SIG-M5 treated with dmso at 0.1 percent for 504 hours (cell line): ENCODE data around the gene COLGALT1.
"Not testable (repeated sequence)": the region's sequence is repeated elsewhere in the genome, so short reads cannot be mapped to it uniquely, and the experiment has no call there.

ENCODE experiments used
- DNase-seq: peaks from one replicate; lab custom pipeline; 2025; ENCODE audit not compliant: unreplicated experiment; lab: John Stamatoyannopoulos, UW

Gene COLGALT1

DNA sequence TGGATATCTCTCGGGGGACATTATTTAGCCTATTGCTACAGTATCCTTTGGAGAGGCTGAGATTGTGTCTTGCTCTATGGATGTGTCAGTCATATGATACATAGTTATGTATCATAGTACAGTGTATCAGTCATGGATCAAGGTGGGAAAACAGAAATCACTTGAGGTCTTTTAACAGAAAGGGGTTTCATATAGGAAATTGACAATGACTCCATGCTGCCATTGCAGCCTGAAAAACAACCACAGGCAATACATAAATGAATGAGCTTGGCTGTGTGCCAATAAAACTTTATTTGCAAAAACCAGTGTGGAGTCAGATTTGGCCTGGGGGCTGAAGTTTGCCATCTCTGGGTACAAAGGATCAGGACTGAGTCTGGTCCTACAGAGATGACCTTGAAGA lies 35.4 kb downstream of the COLGALT1 start:
- no peak for DNase-seq

- DNase-seq, result not testable (repeated sequence)
Observed at GRCh38 chr19:17594296-17594695, 38.8 kb downstream of the COLGALT1 start.

GRCh38 chr19:17598063-17598462 lies 42.6 kb downstream of the COLGALT1 start:
- not testable (repeated sequence) for DNase-seq

DNA sequence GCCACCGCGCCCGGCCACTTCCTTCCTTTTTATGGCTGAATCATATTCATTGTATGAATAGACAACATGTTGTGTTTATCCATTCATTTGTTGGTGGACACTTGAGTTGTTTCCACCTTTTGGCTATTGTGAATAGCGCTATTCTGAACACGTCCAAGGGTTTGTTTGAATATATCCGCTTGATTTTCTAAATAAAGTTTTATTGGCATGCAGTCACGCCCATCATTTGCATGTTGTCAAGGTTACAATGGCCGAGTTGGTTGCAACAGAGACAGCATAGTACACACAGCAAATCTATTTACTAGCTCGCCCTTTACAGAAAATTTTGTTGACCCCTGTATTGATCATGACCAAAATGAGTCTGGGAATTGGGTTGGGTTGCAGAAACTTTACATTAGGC lies 43.5 kb downstream of the COLGALT1 start:
- no peak for DNase-seq

DNA sequence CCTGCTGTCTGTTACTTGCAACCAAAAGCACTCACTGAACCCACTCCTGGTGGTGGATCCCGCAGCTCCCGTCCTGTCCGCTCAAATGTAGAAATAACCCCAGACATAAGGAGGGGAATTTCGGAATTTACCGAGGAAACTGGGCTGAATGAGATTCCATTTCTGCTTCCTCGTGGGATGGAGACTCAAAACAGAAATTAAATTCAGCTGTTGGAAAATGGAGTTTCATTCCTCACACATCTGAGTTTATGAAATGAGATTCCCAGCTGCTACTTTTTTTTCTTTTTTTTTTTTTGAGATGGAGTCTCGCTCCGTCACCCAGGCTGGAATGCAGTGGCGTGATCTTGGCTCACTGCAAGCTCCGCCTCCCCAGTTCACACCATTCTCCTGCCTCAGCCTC lies 44.3 kb downstream of the COLGALT1 start:
- DNase-seq, result no peak

- no peak for DNase-seq
Observed at GRCh38 chr19:17601683-17602082, 46.2 kb downstream of the COLGALT1 start.

DNA sequence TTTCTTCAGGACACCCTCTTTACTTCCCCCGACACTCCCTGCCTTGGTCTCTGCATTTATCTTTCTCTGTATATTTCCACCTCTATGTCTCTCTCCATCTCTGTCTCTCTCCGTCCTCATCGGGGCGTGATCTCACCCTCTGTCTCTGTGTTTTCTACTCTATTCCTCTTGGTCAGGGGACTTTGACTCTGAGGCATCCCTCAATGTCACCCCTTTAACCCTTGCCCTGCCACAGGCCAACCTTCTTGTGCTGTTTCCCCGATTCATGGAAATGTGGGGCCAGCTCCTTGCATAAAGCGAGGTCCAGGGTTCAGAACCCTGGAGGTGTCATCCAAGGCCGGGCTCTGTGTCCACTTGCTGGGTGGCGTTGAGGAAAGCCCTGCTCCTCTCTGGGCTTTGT lies 46.8 kb downstream of the COLGALT1 start:
- DNase-seq, result no peak

DNA sequence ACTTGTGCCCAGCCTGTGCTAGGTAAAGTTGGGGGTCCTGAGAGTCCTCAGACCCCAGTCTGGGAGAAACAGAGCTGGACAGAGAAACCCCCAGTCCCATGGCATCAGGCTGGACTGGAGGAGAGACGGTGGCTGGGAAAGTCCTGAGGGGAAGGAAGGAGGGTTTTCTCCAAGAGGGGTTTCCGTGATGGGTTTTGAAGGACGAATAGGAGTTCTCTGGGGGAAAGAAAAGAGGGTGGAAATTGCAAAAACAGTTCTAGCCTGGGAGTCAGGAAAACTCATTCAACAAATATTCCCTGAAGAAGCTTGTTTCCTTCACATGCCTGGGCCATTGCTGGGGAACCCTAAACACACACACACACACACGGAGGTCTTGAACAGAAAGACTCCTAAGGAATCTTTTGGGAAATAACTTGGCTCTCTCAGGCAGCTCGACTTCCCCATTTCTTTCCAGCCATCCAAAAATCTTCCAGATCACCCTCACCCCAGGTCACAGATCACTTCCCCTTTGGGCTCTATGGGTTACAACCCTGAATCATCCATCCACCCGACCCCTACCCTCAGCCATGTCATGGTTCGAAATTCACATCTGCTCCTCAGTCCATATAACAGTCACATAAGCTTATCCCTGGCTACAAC lies 47.5 kb downstream of the COLGALT1 start:
- DNase-seq, result no peak

GRCh38 chr19:17604372-17605025 lies 49.0 kb downstream of the COLGALT1 start:
- no peak for DNase-seq

GRCh38 chr19:17605117-17605516 lies 49.7 kb downstream of the COLGALT1 start:
- no peak for DNase-seq

GRCh38 chr19:17605761-17606589 lies 50.5 kb downstream of the COLGALT1 start:
- DNase-seq, result peak; percentile 83

- no peak for DNase-seq
Observed at GRCh38 chr19:17606590-17607185, 51.2 kb downstream of the COLGALT1 start.

DNA sequence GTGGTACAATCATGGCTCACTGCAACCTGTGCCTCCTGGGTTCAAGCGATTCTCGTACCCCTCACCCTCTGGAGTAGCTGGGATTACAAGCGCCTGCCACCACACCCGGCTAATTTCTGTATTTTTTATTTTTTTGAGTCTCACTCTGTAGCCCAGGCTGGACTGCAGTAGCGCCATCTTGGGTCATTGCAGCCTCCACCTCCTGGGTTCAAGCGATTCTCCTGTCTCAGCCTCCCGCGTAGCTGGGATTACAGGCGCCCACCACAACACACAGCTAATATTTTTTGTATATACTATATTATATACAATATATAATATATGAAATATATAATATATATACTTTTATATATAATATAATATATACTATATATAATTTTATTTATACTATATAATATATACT lies 52.5 kb downstream of the COLGALT1 start:
- DNase-seq, result no peak

- DNase-seq, result peak; percentile 38
Observed at GRCh38 chr19:17610384-17610783, 54.9 kb downstream of the COLGALT1 start.

DNA sequence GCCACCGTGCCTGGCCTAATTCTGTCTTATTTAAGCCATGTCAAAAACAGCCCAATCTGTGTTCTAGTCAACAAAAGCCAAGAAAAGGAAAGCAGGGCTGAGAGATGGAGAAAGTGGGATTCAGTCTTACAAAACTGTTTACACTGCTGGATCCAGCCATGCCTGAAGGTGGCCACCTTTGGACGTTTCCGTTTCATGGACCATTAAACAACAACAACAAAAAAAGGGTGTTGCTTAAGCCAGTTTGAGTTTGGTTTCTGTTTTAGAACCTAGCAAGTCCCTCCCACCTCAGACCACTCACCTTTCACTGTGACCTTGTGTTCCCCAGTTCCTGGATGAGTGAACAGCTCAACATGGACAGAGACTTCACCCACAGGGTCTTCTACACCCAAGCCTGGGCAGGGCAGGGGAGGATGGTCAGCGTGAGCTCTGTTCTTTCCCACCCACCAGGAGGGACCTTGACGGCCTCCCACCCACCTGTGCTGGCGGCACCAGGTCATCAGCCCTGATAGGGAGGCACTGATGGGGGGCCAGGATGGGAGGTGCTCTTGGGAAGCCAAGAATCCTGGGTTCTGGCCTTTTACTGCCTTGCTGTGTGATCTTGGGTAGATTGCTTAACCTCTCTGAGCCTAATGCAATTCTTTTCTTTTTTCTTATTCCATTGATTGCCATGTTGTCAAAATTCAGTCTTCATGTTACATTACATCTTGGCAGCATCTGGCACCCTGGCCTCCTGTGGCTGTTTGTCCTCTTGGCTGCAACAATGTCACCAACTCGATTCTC lies 56.2 kb downstream of the COLGALT1 start:
- DNase-seq, result no peak

- no peak for DNase-seq
Observed at GRCh38 chr19:17614476-17614875, 59.0 kb downstream of the COLGALT1 start.

DNA sequence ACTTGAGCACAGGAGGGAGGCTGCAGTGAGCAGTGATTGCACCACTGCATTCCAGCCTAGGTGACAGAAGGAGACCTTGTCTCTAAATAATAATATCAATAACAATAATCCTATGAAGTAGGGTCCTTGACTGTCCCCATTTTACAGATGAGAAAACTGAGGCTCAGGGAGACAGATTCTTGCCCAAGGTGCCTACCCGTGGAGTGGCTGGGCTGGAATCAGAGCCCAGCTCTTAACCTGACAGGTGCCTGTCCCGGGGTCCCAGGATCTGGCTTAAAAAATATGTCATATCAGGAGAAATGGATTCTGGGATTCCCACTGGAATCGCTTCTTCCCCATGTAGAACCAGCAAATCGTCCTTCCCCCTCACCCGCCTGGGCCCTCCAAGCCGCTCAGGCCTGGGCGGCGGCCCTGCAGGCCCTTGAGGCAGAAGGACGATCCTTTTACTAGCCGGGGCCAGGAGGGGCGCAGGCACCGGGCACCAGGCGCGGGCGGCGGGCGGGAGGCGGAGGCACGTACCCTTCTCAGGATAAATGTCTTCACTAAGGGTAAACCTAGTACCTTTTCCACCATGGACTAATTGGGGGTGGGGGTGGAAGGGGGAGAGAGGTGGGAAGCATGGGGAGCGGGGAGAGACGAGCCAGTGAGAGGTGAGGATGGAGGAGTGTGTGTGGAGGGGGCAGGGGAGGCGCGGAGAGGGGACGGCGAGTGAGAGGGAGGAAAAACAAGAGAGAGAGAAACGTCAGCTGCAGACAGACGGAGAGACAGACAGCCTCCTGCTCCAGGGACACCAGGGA lies 60.6 kb downstream of the COLGALT1 start:
- DNase-seq, result no peak

- DNase-seq, result no peak
Observed at GRCh38 chr19:17616686-17616960, 61.2 kb downstream of the COLGALT1 start.

DNA sequence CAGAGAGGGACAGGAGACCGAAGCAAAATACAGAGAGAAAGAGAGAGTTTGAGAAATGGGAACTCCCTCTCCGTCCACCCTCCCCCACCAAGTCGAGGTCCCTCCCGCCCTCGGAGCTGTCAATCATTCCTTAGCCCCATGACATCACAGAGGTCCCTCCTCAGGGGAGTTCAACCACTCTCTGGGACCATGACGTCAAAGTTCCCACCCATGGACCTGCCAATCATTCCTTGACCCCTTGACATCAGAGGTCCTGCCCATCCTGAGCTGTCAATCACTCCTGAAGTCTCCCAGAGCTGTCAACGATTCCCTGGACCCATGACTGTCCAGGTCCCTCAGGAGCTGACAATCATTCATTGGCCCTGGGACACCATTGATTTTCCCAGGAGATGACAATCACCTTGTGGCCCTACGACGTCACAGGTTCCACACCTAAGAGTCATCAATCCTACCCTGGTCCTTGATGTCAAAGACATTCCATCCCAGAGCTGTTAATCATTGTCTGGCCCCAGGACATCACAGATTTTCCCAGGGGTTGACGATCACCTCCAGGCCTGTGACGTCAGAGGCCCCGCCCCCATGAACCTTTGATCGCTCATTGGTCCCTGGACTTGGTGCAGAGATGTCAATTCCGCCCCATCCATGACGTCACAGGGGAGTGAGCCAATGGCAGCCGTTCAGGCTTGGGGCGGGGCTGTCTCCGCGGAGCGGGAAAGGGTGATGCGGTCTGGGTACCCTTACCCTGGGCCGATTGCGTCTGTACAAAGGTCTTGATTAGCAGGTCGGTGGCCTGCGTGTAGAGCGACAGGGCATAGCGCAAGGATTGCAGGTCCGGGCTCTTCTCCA lies 61.7 kb downstream of the COLGALT1 start:
- no peak for DNase-seq
